IMR-90 (cell line): ENCODE results near the gene TAF1B. TPM values are rescaled to one million over a fixed set of nuclear protein-coding genes. Genes with fewer than 3 reads are reported as not detected.

Experiments used
- ATAC-seq: fragments of 200-7000 bp; cut with Tn5 transposase; 2 replicates; pipeline ENCODE4 v1.9.1; 2020; ENCODE audit warnings: low read depth, mild to moderate bottlenecking, moderate library complexity
- BruUV-seq: library from RNA; stranded (reverse); fragments of 400-500 nt; replicated peaks from 2 replicates; lab custom pipeline; 2021; lab: Mats Ljungman, UMichigan
- CTCF ChIA-PET: fragments of 300-600 bp; formaldehyde crosslinking; extraction: SDS; loops from one replicate; lab custom pipeline; 2021; ENCODE audit warnings: antibody characterized with exemption; lab: Yijun Ruan, JAX
- POLR2A ChIA-PET: fragments of 300-600 bp; sonication (Branson Sonifier 250); formaldehyde crosslinking; loops from one replicate; lab custom pipeline; 2022; ENCODE audit warnings: antibody characterized with exemption; ENCODE audit not compliant: unreplicated experiment; lab: Charles Lee
- DNase-seq: peaks from one replicate; pipeline ENCODE4 v3.0.0; 2013
- H2AFZ ChIP-seq: replicated peaks from 2 replicates; pipeline ENCODE3; 2013; ENCODE audit warnings: low read length, mild to moderate bottlenecking; ENCODE audit not compliant: poor library complexity
- H2AK5ac ChIP-seq: 2 replicates; pipeline ENCODE4 v1.6.1; 2013; ENCODE audit warnings: low read depth, low read length, inconsistent platforms
- H2AK9ac ChIP-seq: replicated peaks from 2 replicates; pipeline ENCODE3; 2013; ENCODE audit warnings: mild to moderate bottlenecking, low read depth, low read length, moderate library complexity; ENCODE audit not compliant: poor library complexity
- H2BK120ac ChIP-seq: 2 replicates; pipeline ENCODE4 v1.6.1; 2013; ENCODE audit warnings: low read depth, low read length, inconsistent platforms
- H2BK15ac ChIP-seq: 3 replicates; pipeline ENCODE4 v1.6.1; 2013; ENCODE audit warnings: low read depth, low read length, inconsistent platforms
- H2BK20ac ChIP-seq: 2 replicates; pipeline ENCODE4 v1.6.1; 2013; ENCODE audit warnings: low read depth, mild to moderate bottlenecking, inconsistent platforms, low read length, moderate library complexity
- H2BK5ac ChIP-seq: 2 replicates; pipeline ENCODE4 v1.6.1; 2013; ENCODE audit warnings: mild to moderate bottlenecking, low read depth, low read length, inconsistent platforms; ENCODE audit not compliant: poor library complexity, severe bottlenecking
- H3K14ac ChIP-seq: replicated peaks from 2 replicates; pipeline ENCODE4 v1.6.1; 2013; ENCODE audit warnings: low read depth, low read length, inconsistent platforms
- H3K18ac ChIP-seq: 2 replicates; pipeline ENCODE4 v1.6.1; 2013; ENCODE audit warnings: low read depth, low read length, control low read depth
- H3K23ac ChIP-seq: 2 replicates; pipeline ENCODE4 v1.6.1; 2013; ENCODE audit warnings: low read depth, low read length, inconsistent platforms
- H3K27ac ChIP-seq: 2 replicates; pipeline ENCODE4 v1.5.1; 2013; ENCODE audit warnings: mild to moderate bottlenecking, control low read depth, low read length; ENCODE audit not compliant: insufficient read depth
- H3K27me3 ChIP-seq: 2 replicates; pipeline ENCODE4 v1.6.1; 2013; ENCODE audit warnings: low read length; ENCODE audit not compliant: control insufficient read depth, insufficient read depth
- H3K36me3 ChIP-seq: 2 replicates; pipeline ENCODE4 v1.6.1; 2013; ENCODE audit warnings: low read length, mixed read lengths; ENCODE audit not compliant: control insufficient read depth, insufficient read depth
- H3K4ac ChIP-seq: 2 replicates; pipeline ENCODE4 v1.6.1; 2013; ENCODE audit warnings: low read depth, low read length, inconsistent platforms
- H3K4me1 ChIP-seq: 2 replicates; pipeline ENCODE4 v1.6.1; 2013; ENCODE audit warnings: low read length, mixed read lengths; ENCODE audit not compliant: control insufficient read depth, insufficient read depth
- H3K4me2 ChIP-seq: 2 replicates; pipeline ENCODE4 v1.6.1; 2013; ENCODE audit warnings: low read depth, mild to moderate bottlenecking, control low read depth, low read length, moderate library complexity
- H3K4me3 ChIP-seq: 2 replicates; pipeline ENCODE4 v1.5.1; 2013; ENCODE audit warnings: low read depth, mild to moderate bottlenecking, control low read depth, low read length, moderate library complexity; ENCODE audit not compliant: insufficient read depth
- H3K56ac ChIP-seq: 2 replicates; pipeline ENCODE4 v1.6.1; 2013; ENCODE audit warnings: low read length, inconsistent platforms; ENCODE audit not compliant: insufficient read depth; ENCODE audit errors: extremely low read depth
- H3K79me1 ChIP-seq, 2 experiments: 2 replicates each; pipeline ENCODE4 v1.6.1; 2013; ENCODE audit warnings: low read length in 2 of 2, inconsistent platforms in 1 of 2, low read depth in 1 of 2
- H3K9ac ChIP-seq: 2 replicates; pipeline ENCODE4 v1.6.1; 2013; ENCODE audit warnings: low read depth, low read length, control low read depth
- H3K9me1 ChIP-seq: 2 replicates; pipeline ENCODE4 v1.6.1; 2013; ENCODE audit warnings: low read length, inconsistent platforms; ENCODE audit not compliant: insufficient read depth
- H3K9me3 ChIP-seq: 2 replicates; pipeline ENCODE4 v1.6.1; 2013; ENCODE audit warnings: low read length; ENCODE audit not compliant: control insufficient read depth, insufficient read depth
- H4K20me1 ChIP-seq: 2 replicates; pipeline ENCODE4 v1.6.1; 2013; ENCODE audit warnings: low read length, inconsistent platforms; ENCODE audit not compliant: insufficient read depth
- H4K5ac ChIP-seq: 2 replicates; pipeline ENCODE4 v1.6.1; 2013; ENCODE audit warnings: mild to moderate bottlenecking, low read depth, low read length, control low read depth
- H4K8ac ChIP-seq, 2 experiments: 2 replicates each; pipeline ENCODE4 v1.6.1; 2013; ENCODE audit warnings: low read depth in 2 of 2, low read length in 2 of 2, control low read depth in 1 of 2, inconsistent platforms in 1 of 2
- H4K91ac ChIP-seq: 2 replicates; pipeline ENCODE4 v1.6.1; 2013; ENCODE audit warnings: low read depth, low read length, inconsistent platforms; ENCODE audit not compliant: insufficient read depth
- BHLHE40 ChIP-seq: fragments of 150-350 bp; IDR thresholded peaks from 2 replicates; pipeline ENCODE4 v1.6.1; 2016; ENCODE audit warnings: mild to moderate bottlenecking, low read depth, low read length
- CEBPB ChIP-seq: IDR thresholded peaks from 2 replicates; pipeline ENCODE4 v1.6.1; 2012; ENCODE audit warnings: low read depth, low read length, improper control_type of control experiment
- CHD1 ChIP-seq: IDR thresholded peaks from 2 replicates; pipeline ENCODE4 v1.6.1; 2012; ENCODE audit warnings: low read depth, low read length, improper control_type of control experiment
- CTCF ChIP-seq: conservative IDR thresholded peaks from 2 replicates; pipeline ENCODE4 v1.5.1; 2012; ENCODE audit warnings: mild to moderate bottlenecking, low read depth, low read length, improper control_type of control experiment
- MAZ ChIP-seq: IDR thresholded peaks from 2 replicates; pipeline ENCODE4 v1.6.1; 2012; ENCODE audit warnings: low read depth, mild to moderate bottlenecking, low read length, improper control_type of control experiment, moderate library complexity, borderline replicate concordance
- NFE2L2 ChIP-seq: fragments of 150-350 bp; IDR thresholded peaks from 2 replicates; pipeline ENCODE4 v1.6.1; 2016; ENCODE audit warnings: low read depth, mild to moderate bottlenecking, low read length
- POLR2A ChIP-seq: IDR thresholded peaks from 2 replicates; pipeline ENCODE4 v1.6.1; 2012; ENCODE audit warnings: mild to moderate bottlenecking, low read depth, low read length
- RAD21 ChIP-seq: IDR thresholded peaks from 2 replicates; pipeline ENCODE4 v1.6.1; 2012; ENCODE audit warnings: low read length, improper control_type of control experiment
- RCOR1 ChIP-seq: IDR thresholded peaks from 2 replicates; pipeline ENCODE4 v1.6.1; 2012; ENCODE audit warnings: mild to moderate bottlenecking, low read length, improper control_type of control experiment; ENCODE audit not compliant: insufficient replicate concordance
- USF2 ChIP-seq: fragments of 150-350 bp; IDR thresholded peaks from 2 replicates; pipeline ENCODE4 v1.6.1; 2017; ENCODE audit warnings: mild to moderate bottlenecking, antibody characterized with exemption, low read length, low read depth
- WGBS, 2 experiments: methylation state at CpG; one replicate each; pipeline versions ENCODE4 v1.1.5 to v1.1.7; 2013; ENCODE audit warnings: missing lambda C conversion rate in 2 of 2; ENCODE audit not compliant: insufficient read length in 1 of 2; ENCODE audit errors: extremely low coverage in 2 of 2; 5-methylcytosine and 5-hydroxymethylcytosine counted together
- dilution Hi-C: fragments of 300-500 bp; cut with HindIII; formaldehyde crosslinking; loops from one replicate; pipeline ENCODE4 v1.14.3; 2018; ENCODE audit warnings: low sequenced_read_pairs; ENCODE audit not compliant: unreplicated experiment
- in situ Hi-C: fragments of 300-500 bp; cut with MboI; formaldehyde crosslinking; loops from 3 replicates; pipeline ENCODE4 v1.14.3; 2019; ENCODE audit warnings: low sequenced_read_pairs, inconsistent platforms, mixed read lengths
- intact Hi-C: fragments of 100-400 bp; cut with micrococcal nuclease; formaldehyde crosslinking; loops from 2 replicates; pipeline ENCODE4 v1.10.0; 2022
- polyA plus RNA-seq, 3 experiments: library from polyadenylated mRNA; depleted of rRNA; stranded (reverse); fragments of >200 nt; gene quantifications; 2 replicates each; pipeline ENCODE4 v1.2.3, GENCODE V29; 2012; ENCODE audit warnings: low replicate concordance in 1 of 3
- total RNA-seq: library from RNA; depleted of rRNA; stranded (reverse); fragments of >200 nt; gene quantifications from 2 replicates; pipeline ENCODE4 v1.2.3, GENCODE V29; 2012
- TF ChIP-seq, protein P1 (sequence below): fragments of 150-350 bp; IDR thresholded peaks from 2 replicates; pipeline ENCODE4 v1.6.1; 2016; ENCODE audit warnings: low read depth, mild to moderate bottlenecking, low read length, moderate library complexity, borderline replicate concordance

The TAF1B gene
- total and polyA plus RNA-seq, 2 of the 4 experiments (the other 2 are of a cell fraction) = 8.4 to 19.9 TPM

DNA sequence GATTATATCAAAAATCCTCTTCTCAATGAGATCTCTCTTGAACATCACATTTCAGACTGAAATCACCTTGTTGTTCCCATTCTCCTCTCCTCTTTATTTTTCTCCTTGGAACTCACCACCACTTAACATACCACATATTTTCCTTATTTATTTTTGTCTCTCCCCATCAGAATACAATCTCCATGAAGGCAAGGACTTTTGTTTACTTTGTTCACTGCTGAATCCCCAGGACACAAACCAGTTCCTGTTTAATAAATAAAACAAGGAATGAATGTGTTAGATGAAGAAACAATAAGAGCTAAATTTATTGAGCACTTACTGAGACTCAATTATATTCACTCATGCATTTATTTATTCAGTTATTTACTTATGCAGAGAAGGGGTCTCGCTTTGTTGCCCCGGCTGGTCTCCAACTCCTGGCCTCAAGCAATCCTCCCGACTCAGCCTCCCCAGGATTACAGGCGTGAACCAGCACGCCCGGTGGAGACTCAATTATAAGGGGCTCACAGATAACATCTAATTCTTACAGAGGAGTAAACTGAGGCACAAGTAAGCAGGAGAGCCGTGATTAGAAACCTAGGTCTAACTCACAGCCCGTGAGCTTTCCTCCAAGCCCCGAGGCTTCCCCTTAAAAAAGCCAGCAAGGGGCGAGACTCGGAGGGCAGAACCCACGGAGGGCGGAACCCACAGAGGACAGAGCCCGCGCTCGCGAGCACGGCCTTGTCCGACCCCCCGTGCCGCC, 616 bp upstream of the TAF1B start (continued):
- TF ChIP-seq POLR2A (no peak), RCOR1 (no peak)

DNA sequence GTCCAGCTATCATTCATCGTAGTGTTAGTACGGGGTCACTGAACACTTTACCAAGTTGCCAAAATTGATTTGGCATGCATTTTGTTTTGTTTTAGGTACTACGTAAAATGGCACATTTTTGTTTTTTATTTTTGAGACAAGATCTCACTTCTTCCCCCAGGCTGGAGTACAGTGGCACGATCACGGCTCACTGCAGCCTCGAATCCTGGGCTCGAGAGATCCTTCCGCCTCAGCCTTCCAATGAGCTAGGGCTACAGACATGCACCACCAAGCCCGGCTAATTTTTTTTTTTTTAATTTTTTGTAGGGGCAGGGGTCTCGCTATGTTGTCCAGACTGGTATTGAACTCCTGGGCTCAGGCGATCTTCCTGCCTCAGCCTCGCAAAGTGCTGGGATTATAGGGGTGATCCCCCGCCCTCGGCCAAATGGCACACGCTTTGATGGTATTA, 786 bp downstream of the TAF1B start:
- H3K4me2 ChIP-seq = peak overlapping the region; percentile 96
- H3K23ac ChIP-seq = peak overlapping the region; percentile 93
- peak overlapping the region; percentile 96 for H2AFZ ChIP-seq
- peak overlapping the region; percentile 75 for H4K5ac ChIP-seq
- no peaks in the 10 kb centered on the region for H3K27me3 ChIP-seq
- POLR2A ChIA-PET = no interaction called here
- H3K36me3 ChIP-seq = peaks cover 7% of the 10 kb centered on the region
- peak overlapping the region; percentile 57 for H3K18ac ChIP-seq
- no peaks in the 10 kb centered on the region for H3K9me3 ChIP-seq
- intact Hi-C loops = no loop called here
- peak; percentile 13 for ATAC-seq
- H3K4ac ChIP-seq = peak overlapping the region; percentile 79
- H3K4me3 ChIP-seq = peak overlapping the region; percentile 82
- H3K56ac ChIP-seq = peak overlapping the region; percentile 89
- H3K79me1 ChIP-seq = peaks cover 25 to 43% of the 10 kb centered on the region in 2 experiments
- TF ChIP-seq, protein P1, sequence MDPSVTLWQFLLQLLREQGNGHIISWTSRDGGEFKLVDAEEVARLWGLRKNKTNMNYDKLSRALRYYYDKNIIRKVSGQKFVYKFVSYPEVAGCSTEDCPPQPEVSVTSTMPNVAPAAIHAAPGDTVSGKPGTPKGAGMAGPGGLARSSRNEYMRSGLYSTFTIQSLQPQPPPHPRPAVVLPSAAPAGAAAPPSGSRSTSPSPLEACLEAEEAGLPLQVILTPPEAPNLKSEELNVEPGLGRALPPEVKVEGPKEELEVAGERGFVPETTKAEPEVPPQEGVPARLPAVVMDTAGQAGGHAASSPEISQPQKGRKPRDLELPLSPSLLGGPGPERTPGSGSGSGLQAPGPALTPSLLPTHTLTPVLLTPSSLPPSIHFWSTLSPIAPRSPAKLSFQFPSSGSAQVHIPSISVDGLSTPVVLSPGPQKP = no peak
- TF ChIP-seq BHLHE40 (no peak), RAD21 (no peak), MAZ (no peak), CTCF (no peak), CEBPB (no peak), USF2 (no peak), NFE2L2 (no peak), CHD1 (no peak)
- peak overlapping the region; percentile 79 for H2BK5ac ChIP-seq
- H3K9ac ChIP-seq = peak overlapping the region; percentile 77
- CTCF ChIA-PET = interaction anchor here (1.2 to 1.5 kb wide), 2 partner anchors 44 to 140 kb away, joined by 5 to 7 read pairs; no protein-coding TSS in a partner anchor
- in situ Hi-C loops = no loop called here
- peak overlapping the region; percentile 82 for H4K91ac ChIP-seq
- H2BK120ac ChIP-seq = peak overlapping the region; percentile 61
- peaks cover 6% of the 10 kb centered on the region for H3K9me1 ChIP-seq
- H4K20me1 ChIP-seq = no peaks in the 10 kb centered on the region
- BruUV-seq = TSS peak; percentile 31
- H3K14ac ChIP-seq = peak overlapping the region; percentile 94
- H2AK5ac ChIP-seq = peak overlapping the region; percentile 27; the same call in 1 of the 2 replicates
- no peak overlapping the region for H2BK20ac ChIP-seq
- peaks cover 7% of the 10 kb centered on the region for H3K4me1 ChIP-seq
- dilution Hi-C loops = no loop called here
- peak; percentile 31 for DNase-seq
- H2AK9ac ChIP-seq = peak overlapping the region; percentile 80
- peak overlapping the region; percentile 92 for H3K27ac ChIP-seq
- peak overlapping the region; percentile 82 to 95; a peak in 3 of 4 replicates for H4K8ac ChIP-seq
- peak overlapping the region; percentile 33; the same call in 1 of the 3 replicates for H2BK15ac ChIP-seq
- no CpG with 5 or more reads among the region's 15 CpGs for WGBS, 2 experiments
